ENCODE data around the gene RBMS3. TPM values are rescaled to one million over a fixed set of nuclear protein-coding genes. Genes with fewer than 3 reads are reported as not detected.

The RBMS3 gene
- total RNA-seq, 2 donors from 2014 or later: 2.8 to 9.6 TPM

DNA sequence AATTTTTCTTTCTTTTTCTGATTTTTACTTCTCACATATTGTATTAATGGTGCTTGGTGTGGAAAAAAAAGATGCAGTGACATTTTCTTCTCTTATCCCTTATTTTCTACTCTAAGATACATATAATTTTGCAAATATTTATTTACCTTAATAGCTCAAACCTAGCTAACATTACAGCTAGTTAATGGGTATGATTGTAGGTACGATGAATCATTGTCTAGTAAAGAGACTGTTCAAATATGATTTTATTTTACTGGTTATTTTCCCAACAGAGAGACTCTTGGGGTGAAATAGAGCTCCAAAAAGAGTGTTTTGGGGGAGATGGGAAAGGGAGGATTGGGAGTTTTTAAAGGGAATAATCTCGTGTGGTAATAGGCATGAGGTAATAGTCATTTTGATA, 206.0 kb downstream of the RBMS3 start:
- intact Hi-C loops (cut with DNase I): no loop called here
- DNase-seq: no peak
- no peak overlapping the region for H3K9ac ChIP-seq (ENCODE audit: low read depth in 2 of 2, low read length in 2 of 2)

DNA sequence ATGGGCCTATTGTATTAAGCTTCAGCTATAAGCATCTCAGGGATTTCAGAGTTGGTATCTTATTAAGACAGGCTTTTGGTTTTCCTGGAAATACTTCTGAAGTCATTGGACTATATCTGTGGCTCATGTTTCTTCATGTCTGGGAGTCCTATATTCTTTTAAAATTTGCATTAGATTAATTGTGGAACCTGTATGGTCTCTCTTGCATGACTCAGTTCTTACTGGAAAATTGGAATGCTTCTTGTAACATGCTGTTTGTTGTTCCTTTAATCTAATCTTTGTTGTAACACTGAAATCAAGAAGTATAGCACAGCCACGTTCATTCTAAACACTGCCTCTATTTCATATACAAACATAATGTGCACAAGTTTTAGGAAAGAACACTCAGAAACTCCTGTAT, 208.1 kb downstream of the RBMS3 start:
- Histone ChIP-seq H3K9me3 (no peaks in the 10 kb centered on the region), H3K36me3 (no peaks in the 10 kb centered on the region), H3K27ac (no peak overlapping the region), H3K4me1 (no peaks in the 10 kb centered on the region), H3K9ac (ENCODE audit: low read depth in 2 of 2, low read length in 2 of 2) (no peak overlapping the region), H3K27me3 (no peaks in the 10 kb centered on the region), H3K4me3 (no peak overlapping the region)
- TF ChIP-seq, protein P1, sequence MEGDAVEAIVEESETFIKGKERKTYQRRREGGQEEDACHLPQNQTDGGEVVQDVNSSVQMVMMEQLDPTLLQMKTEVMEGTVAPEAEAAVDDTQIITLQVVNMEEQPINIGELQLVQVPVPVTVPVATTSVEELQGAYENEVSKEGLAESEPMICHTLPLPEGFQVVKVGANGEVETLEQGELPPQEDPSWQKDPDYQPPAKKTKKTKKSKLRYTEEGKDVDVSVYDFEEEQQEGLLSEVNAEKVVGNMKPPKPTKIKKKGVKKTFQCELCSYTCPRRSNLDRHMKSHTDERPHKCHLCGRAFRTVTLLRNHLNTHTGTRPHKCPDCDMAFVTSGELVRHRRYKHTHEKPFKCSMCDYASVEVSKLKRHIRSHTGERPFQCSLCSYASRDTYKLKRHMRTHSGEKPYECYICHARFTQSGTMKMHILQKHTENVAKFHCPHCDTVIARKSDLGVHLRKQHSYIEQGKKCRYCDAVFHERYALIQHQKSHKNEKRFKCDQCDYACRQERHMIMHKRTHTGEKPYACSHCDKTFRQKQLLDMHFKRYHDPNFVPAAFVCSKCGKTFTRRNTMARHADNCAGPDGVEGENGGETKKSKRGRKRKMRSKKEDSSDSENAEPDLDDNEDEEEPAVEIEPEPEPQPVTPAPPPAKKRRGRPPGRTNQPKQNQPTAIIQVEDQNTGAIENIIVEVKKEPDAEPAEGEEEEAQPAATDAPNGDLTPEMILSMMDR (IDR thresholded peaks at IDR 0.05): no peak
- intact Hi-C loops (cut with DNase I): no loop called here
- DNase-seq: no peak

More for the DNA sequence above, 206.0 kb downstream of the RBMS3 start:
- Histone ChIP-seq H3K4me3 (no peak overlapping the region), H3K9me3 (no peaks in the 10 kb centered on the region), H3K27me3 (no peaks in the 10 kb centered on the region), H3K27ac (no peak overlapping the region), H3K36me3 (no peaks in the 10 kb centered on the region), H3K4me1 (no peaks in the 10 kb centered on the region)
- TF ChIP-seq, protein P1 (IDR thresholded peaks at IDR 0.05): no peak

DNA sequence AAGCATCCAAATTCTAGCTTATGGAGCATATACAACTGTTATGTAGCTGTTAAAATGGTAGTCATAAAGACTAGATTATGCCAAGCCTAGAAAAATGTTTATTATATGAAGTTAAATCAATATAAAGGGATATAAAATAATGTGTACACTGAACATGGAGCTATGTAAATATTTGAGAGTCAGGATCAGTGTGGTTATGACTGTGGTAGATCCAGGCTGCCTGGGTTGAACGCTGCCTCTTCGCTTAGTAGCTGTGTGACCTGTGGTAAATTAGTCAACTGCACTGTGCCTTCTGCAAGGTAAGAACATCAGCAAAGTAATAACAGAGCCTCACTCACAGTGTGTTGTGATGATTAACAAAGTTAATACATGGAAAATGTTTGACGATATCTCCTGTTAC, 212.2 kb downstream of the RBMS3 start:
- no peaks in the 10 kb centered on the region for H3K27me3 ChIP-seq
- H3K9me3 ChIP-seq: no peaks in the 10 kb centered on the region
- no peak overlapping the region for H3K9ac ChIP-seq (ENCODE audit: low read depth in 2 of 2, low read length in 2 of 2)
- H3K4me1 ChIP-seq: no peaks in the 10 kb centered on the region
- peak; percentile 33 for DNase-seq
- H3K36me3 ChIP-seq: no peaks in the 10 kb centered on the region
- no peak overlapping the region for H3K4me3 ChIP-seq
- intact Hi-C loops (cut with DNase I): loop anchor here (10.0 kb wide), 1 partner anchor 1022 kb away; no protein-coding TSS in a partner anchor
- TF ChIP-seq, protein P1 (IDR thresholded peaks at IDR 0.05): no peak
- no peak overlapping the region for H3K27ac ChIP-seq

- Histone ChIP-seq H3K36me3 (no peaks in the 10 kb centered on the region), H3K9me3 (no peaks in the 10 kb centered on the region), H3K9ac (ENCODE audit: low read depth in 2 of 2, low read length in 2 of 2) (no peak overlapping the region), H3K27me3 (no peaks in the 10 kb centered on the region), H3K4me3 (no peak overlapping the region), H3K27ac (no peak overlapping the region), H3K4me1 (no peaks in the 10 kb centered on the region)
- intact Hi-C loops (cut with DNase I): loop anchor here (10.0 kb wide), 1 partner anchor 1020 kb away; no protein-coding TSS in a partner anchor
- TF ChIP-seq, protein P1 (IDR thresholded peaks at IDR 0.05): no peak
- no peak for DNase-seq
Observed at GRCh38 chr3:29494305-29495036, 213.6 kb downstream of the RBMS3 start.

DNA sequence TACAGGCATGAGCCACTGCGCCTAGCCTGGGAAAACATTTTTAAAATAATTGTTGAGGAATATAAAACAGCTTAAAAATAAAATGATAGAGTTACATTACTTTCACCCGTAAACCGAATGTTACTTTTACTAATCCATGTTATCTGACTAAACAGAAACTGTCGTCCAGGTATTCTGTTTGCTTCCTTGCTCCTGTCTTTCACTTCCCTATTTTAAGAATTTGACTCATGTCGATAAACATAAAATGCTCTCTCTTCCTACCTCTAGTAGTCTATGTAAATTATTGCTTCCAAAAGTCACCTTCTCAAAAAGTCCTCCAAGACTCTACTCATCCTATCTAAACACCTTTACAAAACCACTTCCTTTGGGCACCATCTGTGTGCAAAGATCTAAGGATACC, 216.4 kb downstream of the RBMS3 start:
- H3K9me3 ChIP-seq: no peaks in the 10 kb centered on the region
- H3K36me3 ChIP-seq: no peaks in the 10 kb centered on the region
- no peak for DNase-seq
- intact Hi-C loops (cut with DNase I): loop anchor here (10.0 kb wide), 1 partner anchor 1018 kb away; no protein-coding TSS in a partner anchor
- no peak overlapping the region for H3K4me3 ChIP-seq
- H3K4me1 ChIP-seq: no peaks in the 10 kb centered on the region
- TF ChIP-seq, protein P1 (IDR thresholded peaks at IDR 0.05): no peak
- no peak overlapping the region for H3K27ac ChIP-seq
- no peak overlapping the region for H3K9ac ChIP-seq (ENCODE audit: low read depth in 2 of 2, low read length in 2 of 2)
- H3K27me3 ChIP-seq: no peaks in the 10 kb centered on the region

All from colonic mucosa (tissue), 4 donors.